Testis (tissue), 2 donors: Measurements from ENCODE around the gene PPP1R37.

Source experiments
- POLR2A ChIP-seq: fragments of 450-650 bp; IDR thresholded peaks from one replicate; pipeline ENCODE4 v1.6.1; 2017; ENCODE audit warnings: antibody characterized with exemption, mild to moderate bottlenecking, moderate library complexity
- TF ChIP-seq, protein P1 (sequence below), 3 experiments: fragments of 450-650 bp in 2 of 3; fragments of 200-600 bp in 1 of 3; sonication (generic) in 1 of 3; IDR thresholded peaks; one replicate each; pipeline ENCODE4 v1.5.1; 2016 to 2019; ENCODE audit warnings: antibody characterized with exemption in 3 of 3, mild to moderate bottlenecking in 2 of 3, moderate library complexity in 1 of 3

DNA sequence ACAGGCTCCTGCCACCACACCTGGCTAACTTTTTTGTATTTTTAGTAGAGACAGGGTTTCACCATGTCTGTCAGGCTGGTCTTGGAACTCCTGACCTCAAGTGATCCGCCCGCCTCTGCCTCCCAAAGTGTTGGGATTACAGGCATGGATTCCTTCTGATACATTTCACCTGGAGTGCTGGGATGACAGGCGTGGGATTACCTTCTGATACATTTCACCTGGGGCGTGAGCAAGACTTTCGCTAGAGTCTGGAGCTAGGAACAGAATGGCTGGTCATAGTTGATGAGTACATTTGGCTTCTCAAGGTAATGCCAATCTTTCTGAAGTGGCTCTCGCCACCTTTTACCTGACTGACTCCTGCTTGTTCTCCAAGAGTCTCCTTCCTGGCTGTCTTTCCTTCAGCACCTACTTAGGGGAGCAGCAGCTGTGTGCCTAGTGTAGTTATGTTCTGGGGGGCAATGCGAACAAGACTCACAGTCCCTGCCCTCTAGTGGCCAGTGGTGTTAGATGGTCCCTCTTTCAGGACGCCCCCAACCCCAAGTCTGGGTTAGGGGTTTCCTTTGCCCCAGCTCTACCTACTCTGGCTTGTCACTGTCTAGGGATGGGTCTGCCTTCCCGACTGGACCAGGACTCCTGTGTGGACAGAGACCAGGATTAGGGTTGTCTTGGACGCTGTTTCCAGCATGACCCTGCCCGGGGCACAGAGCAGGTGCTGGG, 19.3 kb downstream of the PPP1R37 start:
- TF ChIP-seq, protein P1, sequence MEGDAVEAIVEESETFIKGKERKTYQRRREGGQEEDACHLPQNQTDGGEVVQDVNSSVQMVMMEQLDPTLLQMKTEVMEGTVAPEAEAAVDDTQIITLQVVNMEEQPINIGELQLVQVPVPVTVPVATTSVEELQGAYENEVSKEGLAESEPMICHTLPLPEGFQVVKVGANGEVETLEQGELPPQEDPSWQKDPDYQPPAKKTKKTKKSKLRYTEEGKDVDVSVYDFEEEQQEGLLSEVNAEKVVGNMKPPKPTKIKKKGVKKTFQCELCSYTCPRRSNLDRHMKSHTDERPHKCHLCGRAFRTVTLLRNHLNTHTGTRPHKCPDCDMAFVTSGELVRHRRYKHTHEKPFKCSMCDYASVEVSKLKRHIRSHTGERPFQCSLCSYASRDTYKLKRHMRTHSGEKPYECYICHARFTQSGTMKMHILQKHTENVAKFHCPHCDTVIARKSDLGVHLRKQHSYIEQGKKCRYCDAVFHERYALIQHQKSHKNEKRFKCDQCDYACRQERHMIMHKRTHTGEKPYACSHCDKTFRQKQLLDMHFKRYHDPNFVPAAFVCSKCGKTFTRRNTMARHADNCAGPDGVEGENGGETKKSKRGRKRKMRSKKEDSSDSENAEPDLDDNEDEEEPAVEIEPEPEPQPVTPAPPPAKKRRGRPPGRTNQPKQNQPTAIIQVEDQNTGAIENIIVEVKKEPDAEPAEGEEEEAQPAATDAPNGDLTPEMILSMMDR (IDR thresholded peaks at IDR 0.05), result no peak
- no peak for TF ChIP-seq POLR2A
